ENCODE results near the gene PRUNE1.

Gene PRUNE1

GRCh38 chr1:150972417-150972940 is 35.8 kb upstream of the PRUNE1 start:
- no peak overlapping the region for H2BK5ac ChIP-seq (ENCODE audit: low read depth, low read length, poor library complexity)
- no peak overlapping the region for H3K9ac ChIP-seq (ENCODE audit: low read length)
- H4K91ac ChIP-seq (ENCODE audit: low read depth, low read length) = no peak overlapping the region
- peaks cover 10% of the 10 kb centered on the region for H3K79me1 ChIP-seq (ENCODE audit: low read length)
- H3K4ac ChIP-seq (ENCODE audit: low read depth, low read length) = peak overlapping the region; percentile 90
- H4K12ac ChIP-seq (ENCODE audit: low read depth, low read length) = no peak overlapping the region
- H3K23ac ChIP-seq (ENCODE audit: low read length) = no peak overlapping the region
- no peak overlapping the region for H3K27ac ChIP-seq (ENCODE audit: low read depth, low read length)
- H3K79me2 ChIP-seq (ENCODE audit: control insufficient read depth, insufficient read depth, low read length, poor library complexity) = peaks cover 18% of the 10 kb centered on the region
- no CpG with 5 or more reads among the region's 4 CpGs for WGBS (ENCODE audit: extremely low coverage, insufficient coverage, insufficient read length)
- H3K36me3 ChIP-seq (ENCODE audit: control insufficient read depth in 1 of 2, insufficient read depth in 2 of 2, low read length in 2 of 2) = peaks cover 14 to 15% of the 10 kb centered on the region in 2 experiments
- H3K4me2 ChIP-seq (ENCODE audit: low read length) = peak overlapping the region; percentile 30
- no peak overlapping the region for H3K18ac ChIP-seq (ENCODE audit: low read length)
- H3K4me3 ChIP-seq (ENCODE audit: low read depth, low read length) = no peak overlapping the region
- H3K14ac ChIP-seq (ENCODE audit: low read length) = no peak overlapping the region
- H2AFZ ChIP-seq (ENCODE audit: insufficient read depth, low read length, poor library complexity) = no peak overlapping the region
- no peak for DNase-seq
- H2AK5ac ChIP-seq (ENCODE audit: low read length) = no peak overlapping the region
- H2BK12ac ChIP-seq (ENCODE audit: low read length) = no peak overlapping the region
- peaks cover 33 to 35% of the 10 kb centered on the region in 2 experiments for H3K4me1 ChIP-seq (ENCODE audit: control insufficient read depth in 1 of 2, insufficient read depth in 2 of 2, low read length in 2 of 2)
- no peaks in the 10 kb centered on the region for H3K27me3 ChIP-seq (ENCODE audit: insufficient read depth, low read length)
- H4K8ac ChIP-seq (ENCODE audit: low read depth, low read length) = no peak overlapping the region
- H3K9me3 ChIP-seq (ENCODE audit: insufficient read depth, low read depth, low read length) = no peaks in the 10 kb centered on the region
- no peak overlapping the region for H2BK120ac ChIP-seq (ENCODE audit: insufficient read depth, low read length, poor library complexity)

DNA sequence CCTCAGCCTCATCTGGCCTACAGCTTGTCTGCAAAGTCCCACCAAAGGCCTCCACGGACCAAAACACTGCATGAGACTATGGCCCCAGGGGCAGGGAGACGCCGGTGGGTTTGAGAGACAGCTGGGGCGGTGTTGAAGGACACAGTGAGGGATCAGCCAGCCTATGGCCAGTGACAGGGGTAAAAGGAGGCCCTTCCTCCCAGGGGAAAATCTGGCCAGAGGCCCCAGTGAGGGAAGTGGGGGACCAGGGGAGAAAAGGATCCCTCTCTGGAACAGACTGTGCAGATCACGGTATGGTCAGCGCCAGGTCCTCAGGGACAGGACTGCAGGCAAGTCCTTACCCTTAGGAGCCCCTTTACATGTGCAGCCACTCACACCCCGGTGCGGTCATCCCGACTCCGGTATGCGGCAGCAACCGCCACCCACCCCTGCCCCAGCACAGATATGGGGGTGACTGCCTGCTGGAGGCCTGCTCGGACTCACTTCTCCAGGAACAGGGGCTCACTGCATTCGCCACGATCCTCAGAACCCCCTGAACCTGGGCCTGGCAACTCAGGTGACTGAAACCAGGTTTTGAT is 34.9 kb upstream of the PRUNE1 start:
- no peak for DNase-seq
- Histone ChIP-seq H3K36me3 (ENCODE audit: control insufficient read depth in 1 of 2, insufficient read depth in 2 of 2, low read length in 2 of 2) (peaks cover 6% of the 10 kb centered on the region in 2 experiments), H2BK12ac (ENCODE audit: low read length) (no peak overlapping the region), H3K4ac (ENCODE audit: low read depth, low read length) (peak overlapping the region; percentile 90), H3K4me1 (ENCODE audit: control insufficient read depth in 1 of 2, insufficient read depth in 2 of 2, low read length in 2 of 2) (peaks cover 34 to 35% of the 10 kb centered on the region in 2 experiments), H4K91ac (ENCODE audit: low read depth, low read length) (no peak overlapping the region), H2AFZ (ENCODE audit: insufficient read depth, low read length, poor library complexity) (no peak overlapping the region), H3K27me3 (ENCODE audit: insufficient read depth, low read length) (no peaks in the 10 kb centered on the region), H3K27ac (ENCODE audit: low read depth, low read length) (no peak overlapping the region), H3K79me2 (ENCODE audit: control insufficient read depth, insufficient read depth, low read length, poor library complexity) (peaks cover 18% of the 10 kb centered on the region), H4K8ac (ENCODE audit: low read depth, low read length) (peak overlapping the region; percentile 25), H3K9me3 (ENCODE audit: insufficient read depth, low read depth, low read length) (no peaks in the 10 kb centered on the region), H2BK5ac (ENCODE audit: low read depth, low read length, poor library complexity) (no peak overlapping the region), H3K4me3 (ENCODE audit: low read depth, low read length) (peak overlapping the region; percentile 88), H2BK120ac (ENCODE audit: insufficient read depth, low read length, poor library complexity) (no peak overlapping the region), H3K14ac (ENCODE audit: low read length) (peak overlapping the region; percentile 34), H4K12ac (ENCODE audit: low read depth, low read length) (peak overlapping the region; percentile 19), H3K18ac (ENCODE audit: low read length) (peak overlapping the region; percentile 35), H3K9ac (ENCODE audit: low read length) (peak overlapping the region; percentile 94), H2AK5ac (ENCODE audit: low read length) (peak overlapping the region; percentile 45), H3K23ac (ENCODE audit: low read length) (no peak overlapping the region), H3K79me1 (ENCODE audit: low read length) (peaks cover 10% of the 10 kb centered on the region), H3K4me2 (ENCODE audit: low read length) (peak overlapping the region; percentile 92)
- no CpG with 5 or more reads among the region's 15 CpGs for WGBS (ENCODE audit: extremely low coverage, insufficient coverage, insufficient read length)

DNA sequence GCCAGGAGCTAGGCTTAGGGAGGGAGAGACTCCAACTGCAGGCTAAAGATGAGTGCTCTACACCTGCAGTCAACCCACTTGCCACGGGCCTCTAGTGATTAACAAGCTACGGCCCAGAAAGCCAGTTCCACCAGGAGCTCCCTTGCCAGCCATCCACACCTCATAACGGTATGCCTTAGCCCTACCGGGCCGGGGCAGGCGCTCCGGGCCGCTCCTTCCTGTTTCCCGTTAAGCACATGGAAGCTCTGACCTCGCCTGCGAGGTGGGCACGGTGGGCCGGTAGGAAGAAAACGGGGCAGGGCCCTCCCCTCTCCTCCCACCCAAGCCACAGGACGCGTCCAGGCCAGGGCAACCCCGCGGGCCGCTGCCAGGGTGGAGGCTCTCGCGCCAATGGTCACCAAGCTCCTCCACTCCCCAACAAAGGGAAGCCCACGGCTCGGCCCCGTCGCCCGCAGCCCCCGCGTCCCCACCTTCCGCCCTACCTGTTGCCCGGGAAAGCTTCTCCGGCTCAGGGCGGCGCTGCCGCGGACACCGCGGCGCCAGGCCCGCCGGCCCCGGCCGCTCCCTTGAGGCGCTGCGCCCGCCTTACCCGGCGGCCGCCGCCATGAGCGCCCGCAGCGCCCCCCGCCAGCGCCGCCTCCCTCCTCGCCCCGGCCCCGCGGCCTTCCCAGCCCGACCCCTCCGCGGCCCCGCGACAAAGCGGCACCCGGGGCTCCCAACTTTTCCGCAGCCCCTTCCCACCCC is 34.2 kb upstream of the PRUNE1 start:
- Histone ChIP-seq H3K9ac (ENCODE audit: low read length) (peak overlapping the region; percentile 94), H4K8ac (ENCODE audit: low read depth, low read length) (peak overlapping the region; percentile 68), H3K79me2 (ENCODE audit: control insufficient read depth, insufficient read depth, low read length, poor library complexity) (peaks cover 18% of the 10 kb centered on the region), H3K18ac (ENCODE audit: low read length) (peak overlapping the region; percentile 60), H3K14ac (ENCODE audit: low read length) (peak overlapping the region; percentile 34), H3K79me1 (ENCODE audit: low read length) (peaks cover 10% of the 10 kb centered on the region), H2BK12ac (ENCODE audit: low read length) (no peak overlapping the region), H3K36me3 (ENCODE audit: control insufficient read depth in 1 of 2, insufficient read depth in 2 of 2, low read length in 2 of 2) (no peaks in the 10 kb centered on the region), H4K91ac (ENCODE audit: low read depth, low read length) (peak overlapping the region; percentile 82), H3K27ac (ENCODE audit: low read depth, low read length) (peak overlapping the region; percentile 59), H3K4me3 (ENCODE audit: low read depth, low read length) (peak overlapping the region; percentile 88), H2BK5ac (ENCODE audit: low read depth, low read length, poor library complexity) (peak overlapping the region; percentile 57), H2AK5ac (ENCODE audit: low read length) (peak overlapping the region; percentile 45), H3K23ac (ENCODE audit: low read length) (no peak overlapping the region), H4K12ac (ENCODE audit: low read depth, low read length) (peak overlapping the region; percentile 65), H3K4me1 (ENCODE audit: control insufficient read depth in 1 of 2, insufficient read depth in 2 of 2, low read length in 2 of 2) (peaks cover 34 to 35% of the 10 kb centered on the region in 2 experiments), H3K4ac (ENCODE audit: low read depth, low read length) (peak overlapping the region; percentile 90), H3K9me3 (ENCODE audit: insufficient read depth, low read depth, low read length) (no peaks in the 10 kb centered on the region), H3K4me2 (ENCODE audit: low read length) (peak overlapping the region; percentile 92), H2BK120ac (ENCODE audit: insufficient read depth, low read length, poor library complexity) (peak overlapping the region; percentile 69), H3K27me3 (ENCODE audit: insufficient read depth, low read length) (no peaks in the 10 kb centered on the region), H2AFZ (ENCODE audit: insufficient read depth, low read length, poor library complexity) (peak overlapping the region; percentile 42)
- DNase-seq = peak; percentile 29 to 58
- WGBS (ENCODE audit: extremely low coverage, insufficient coverage, insufficient read length) = no CpG with 5 or more reads among the region's 67 CpGs

- peaks cover 10% of the 10 kb centered on the region for H3K79me1 ChIP-seq (ENCODE audit: low read length)
- peak within 1 kb of the TSS; percentile 94 for H3K9ac ChIP-seq (ENCODE audit: low read length)
- H3K23ac ChIP-seq (ENCODE audit: low read length) = no peak within 1 kb of the TSS
- peak within 1 kb of the TSS; percentile 42 for H2AFZ ChIP-seq (ENCODE audit: insufficient read depth, low read length, poor library complexity)
- peak within 1 kb of the TSS; percentile 65 for H4K12ac ChIP-seq (ENCODE audit: low read depth, low read length)
- peak within 1 kb of the TSS; percentile 91 for H3K18ac ChIP-seq (ENCODE audit: low read length)
- H3K27me3 ChIP-seq (ENCODE audit: insufficient read depth, low read length) = no peaks in the 10 kb centered on the region
- H3K14ac ChIP-seq (ENCODE audit: low read length) = peak within 1 kb of the TSS; percentile 79
- H2BK12ac ChIP-seq (ENCODE audit: low read length) = no peak within 1 kb of the TSS
- H4K8ac ChIP-seq (ENCODE audit: low read depth, low read length) = peak within 1 kb of the TSS; percentile 88
- peak within 1 kb of the TSS; percentile 59 for H3K27ac ChIP-seq (ENCODE audit: low read depth, low read length)
- no CpG with 5 or more reads among the region's 106 CpGs for WGBS (ENCODE audit: extremely low coverage, insufficient coverage, insufficient read length)
- no peaks in the 10 kb centered on the region for H3K9me3 ChIP-seq (ENCODE audit: insufficient read depth, low read depth, low read length)
- H3K36me3 ChIP-seq (ENCODE audit: control insufficient read depth in 1 of 2, insufficient read depth in 2 of 2, low read length in 2 of 2) = no peaks in the 10 kb centered on the region
- H3K4me2 ChIP-seq (ENCODE audit: low read length) = peak within 1 kb of the TSS; percentile 92
- H2AK5ac ChIP-seq (ENCODE audit: low read length) = peak within 1 kb of the TSS; percentile 45
- H3K4me3 ChIP-seq (ENCODE audit: low read depth, low read length) = peak within 1 kb of the TSS; percentile 88
- H2BK120ac ChIP-seq (ENCODE audit: insufficient read depth, low read length, poor library complexity) = peak within 1 kb of the TSS; percentile 73
- DNase-seq = peak; percentile 73 to 88
- H2BK5ac ChIP-seq (ENCODE audit: low read depth, low read length, poor library complexity) = peak within 1 kb of the TSS; percentile 57
- peaks cover 34 to 35% of the 10 kb centered on the region in 2 experiments for H3K4me1 ChIP-seq (ENCODE audit: control insufficient read depth in 1 of 2, insufficient read depth in 2 of 2, low read length in 2 of 2)
- peak within 1 kb of the TSS; percentile 86 for H4K91ac ChIP-seq (ENCODE audit: low read depth, low read length)
- H3K79me2 ChIP-seq (ENCODE audit: control insufficient read depth, insufficient read depth, low read length, poor library complexity) = peaks cover 18% of the 10 kb centered on the region
- H3K4ac ChIP-seq (ENCODE audit: low read depth, low read length) = peak within 1 kb of the TSS; percentile 90
Measured at GRCh38 chr1:150974580-150975478, 33.4 kb upstream of the PRUNE1 start, which contains the start of gene CERS2. Gene CERS2, minus strand, starts transcription at chr1:150974835. Its CDS starts 5,745 bp downstream, at chr1:150969090.

All from trophoblast cell (in vitro differentiated cells and primary cell).